H1 (cell line): ENCODE measurements around the gene TEX51. TPM values are rescaled to one million over a fixed set of nuclear protein-coding genes. Genes with fewer than 3 reads are reported as not detected.
A peak's percentile ranks its signal among the peaks of the same experiment; 100 is the strongest.

ENCODE experiments used
- CTCF ChIA-PET: fragments of 300-600 bp; sonication (Branson Sonifier 250); formaldehyde crosslinking; loops from one replicate; lab custom pipeline; 2021; ENCODE audit not compliant: partially characterized antibody; lab: Charles Lee
- POLR2A ChIA-PET: fragments of 300-600 bp; sonication (Branson Sonifier 250); formaldehyde crosslinking; loops from one replicate; lab custom pipeline; 2021; ENCODE audit warnings: inconsistent platforms; ENCODE audit not compliant: partially characterized antibody; lab: Charles Lee
- DNase-seq, 2 experiments: peaks; one replicate each; pipeline versions ENCODE4 v3.0.0 to v3.0.0-alpha.2; 2010 to 2022; ENCODE audit warnings: low spot score in 2 of 2, low read depth in 1 of 2, mixed read lengths in 1 of 2
- FAIRE-seq: peaks from 2 replicates; lab custom pipeline; 2011; peaks lifted over from hg19 to GRCh38; lab: Jason Lieb, UNC
- H2AFZ ChIP-seq: 2 replicates; pipeline ENCODE4 v1.8.1; 2012; ENCODE audit warnings: low read length, inconsistent platforms
- H2AK5ac ChIP-seq: 2 replicates; pipeline ENCODE4 v1.6.1; 2013; ENCODE audit warnings: low read depth, low read length
- H2BK120ac ChIP-seq: replicated peaks from 2 replicates; pipeline ENCODE3; 2013; ENCODE audit warnings: low read depth, low read length, inconsistent platforms
- H2BK12ac ChIP-seq: 2 replicates; pipeline ENCODE4 v1.6.1; 2013; ENCODE audit warnings: low read depth, low read length
- H2BK15ac ChIP-seq: 2 replicates; pipeline ENCODE4 v1.6.1; 2013; ENCODE audit warnings: low read length
- H2BK20ac ChIP-seq: 2 replicates; pipeline ENCODE4 v1.6.1; 2013; ENCODE audit warnings: low read length
- H2BK5ac ChIP-seq: 2 replicates; pipeline ENCODE4 v1.6.1; 2013; ENCODE audit warnings: low read depth, low read length
- H3K14ac ChIP-seq: 2 replicates; pipeline ENCODE4 v1.6.1; 2013; ENCODE audit warnings: inconsistent platforms; ENCODE audit not compliant: insufficient read length
- H3K18ac ChIP-seq: 2 replicates; pipeline ENCODE4 v1.6.1; 2013; ENCODE audit warnings: low read length; ENCODE audit errors: extremely low read depth
- H3K23ac ChIP-seq: 2 replicates; pipeline ENCODE4 v1.6.1; 2013; ENCODE audit warnings: inconsistent platforms; ENCODE audit not compliant: insufficient read length
- H3K23me2 ChIP-seq: 2 replicates; pipeline ENCODE4 v1.6.1; 2013; ENCODE audit warnings: low read depth, low read length
- H3K27ac ChIP-seq: 2 replicates; pipeline ENCODE4 v1.6.1; 2011; ENCODE audit warnings: low read depth, low read length, inconsistent platforms
- H3K27me3 ChIP-seq, 4 experiments: replicated peaks in 1 of 4; 1 replicate in 1 of 4; 2 replicates in 3 of 4; pipeline versions ENCODE4 v1.6.1 to v1.8.1; 2011 to 2013; ENCODE audit warnings: low read length in 3 of 4, mild to moderate bottlenecking in 3 of 4, inconsistent platforms in 2 of 4, mixed read lengths in 2 of 4, moderate library complexity in 1 of 4; ENCODE audit not compliant: control insufficient read depth in 3 of 4, insufficient read depth in 3 of 4; ENCODE audit errors: extremely low read depth in 1 of 4
- H3K36me3 ChIP-seq, 4 experiments: 2 replicates each; pipeline versions ENCODE4 v1.6.1 to v1.8.1; 2011 to 2013; ENCODE audit warnings: mild to moderate bottlenecking in 4 of 4, low read length in 3 of 4, moderate library complexity in 2 of 4, control low read depth in 1 of 4, inconsistent platforms in 1 of 4; ENCODE audit not compliant: insufficient read depth in 4 of 4, control insufficient read depth in 2 of 4
- H3K4ac ChIP-seq: replicated peaks from 2 replicates; pipeline ENCODE3; 2013; ENCODE audit warnings: low read length, low read depth, mixed read lengths, inconsistent platforms; ENCODE audit not compliant: insufficient read length
- H3K4me1 ChIP-seq, 4 experiments: replicated peaks in 1 of 4; 1 replicate in 1 of 4; 2 replicates in 3 of 4; pipeline versions ENCODE4 v1.6.1 to v1.8.1; 2011 to 2013; ENCODE audit warnings: low read length in 3 of 4, inconsistent platforms in 2 of 4, mixed read lengths in 1 of 4; ENCODE audit not compliant: insufficient read depth in 4 of 4, control insufficient read depth in 3 of 4
- H3K4me2 ChIP-seq, 2 experiments: 2 replicates each; pipeline versions ENCODE4 v1.6.1 to v1.8.1; 2011 to 2013; ENCODE audit warnings: low read depth in 2 of 2, low read length in 2 of 2, control low read depth in 1 of 2, inconsistent platforms in 1 of 2, mild to moderate bottlenecking in 1 of 2; ENCODE audit not compliant: insufficient read depth in 1 of 2
- H3K4me3 ChIP-seq, 4 experiments: fragments of 200-600, 300-600 bp in 1 of 4; sonication (generic), shearing (Covaris generic), sonication (Bioruptor Twin) in 1 of 4; 2 replicates each; pipeline versions ENCODE4 v1.5.1 to v1.8.1; 2011 to 2016; ENCODE audit warnings: low read length in 4 of 4, low read depth in 3 of 4, control low read depth in 2 of 4, inconsistent platforms in 2 of 4, mild to moderate bottlenecking in 2 of 4, mixed read lengths in 1 of 4, moderate library complexity in 1 of 4; ENCODE audit not compliant: insufficient read depth in 2 of 4; ENCODE audit errors: extremely low read depth in 1 of 4
- H3K56ac ChIP-seq: replicated peaks from 2 replicates; pipeline ENCODE3; 2013; ENCODE audit warnings: low read depth, mild to moderate bottlenecking, mixed read lengths, low read length, inconsistent platforms; ENCODE audit not compliant: insufficient read length
- H3K79me1 ChIP-seq: 2 replicates; pipeline ENCODE4 v1.6.1; 2013; ENCODE audit warnings: low read depth, low read length, control low read depth
- H3K79me2 ChIP-seq, 2 experiments: 2 replicates each; pipeline versions ENCODE4 v1.6.1 to v1.8.1; 2012 to 2013; ENCODE audit warnings: low read length in 2 of 2, mild to moderate bottlenecking in 2 of 2, inconsistent platforms in 1 of 2; ENCODE audit not compliant: insufficient read depth in 2 of 2, control insufficient read depth in 1 of 2
- H3K9ac ChIP-seq, 4 experiments: replicated peaks in 1 of 4; 1 replicate in 1 of 4; 2 replicates in 3 of 4; pipeline versions ENCODE4 v1.6.1 to v1.8.1; 2011 to 2013; ENCODE audit warnings: low read depth in 3 of 4, low read length in 3 of 4, control low read depth in 2 of 4, mild to moderate bottlenecking in 2 of 4, moderate library complexity in 2 of 4, inconsistent platforms in 1 of 4; ENCODE audit errors: extremely low read depth in 1 of 4
- H3K9me3 ChIP-seq, 2 experiments: 2 replicates each; pipeline versions ENCODE4 v1.6.1 to v1.8.1; 2012 to 2013; ENCODE audit warnings: mild to moderate bottlenecking in 2 of 2, moderate library complexity in 2 of 2, control low read depth in 1 of 2, inconsistent platforms in 1 of 2, low read depth in 1 of 2, low read length in 1 of 2, mixed read lengths in 1 of 2; ENCODE audit not compliant: insufficient read depth in 2 of 2
- H4K20me1 ChIP-seq, 2 experiments: replicated peaks in 1 of 2; 2 replicates each; pipeline versions ENCODE3 to v1.8.1; 2011 to 2013; ENCODE audit warnings: inconsistent platforms in 2 of 2, low read length in 2 of 2, mild to moderate bottlenecking in 1 of 2; ENCODE audit not compliant: insufficient read depth in 2 of 2, control insufficient read depth in 1 of 2
- H4K5ac ChIP-seq: 2 replicates; pipeline ENCODE4 v1.6.1; 2013; ENCODE audit warnings: low read length, low read depth, mixed read lengths, inconsistent platforms; ENCODE audit not compliant: insufficient read length
- H4K8ac ChIP-seq: 2 replicates; pipeline ENCODE4 v1.8.0; 2013; ENCODE audit warnings: mild to moderate bottlenecking, moderate library complexity, low read length, inconsistent platforms; ENCODE audit not compliant: insufficient read depth; ENCODE audit errors: extremely low read depth
- H4K91ac ChIP-seq: replicated peaks from 2 replicates; pipeline ENCODE3; 2013; ENCODE audit warnings: low read length, mixed read lengths, inconsistent platforms; ENCODE audit not compliant: insufficient read length
- ASH2L ChIP-seq: fragments of 200-600, 300-600 bp; sonication (generic); IDR thresholded peaks from one replicate; pipeline ENCODE4 v1.7.1; 2017; ENCODE audit warnings: low read length
- ATF2 ChIP-seq: IDR thresholded peaks from 2 replicates; pipeline ENCODE4 v1.6.1; 2012; ENCODE audit warnings: low read length, inconsistent platforms
- BCL11A ChIP-seq, 2 experiments: IDR thresholded peaks; one replicate each; pipeline ENCODE4 v1.6.1; 2011; ENCODE audit warnings: low read depth in 2 of 2, low read length in 2 of 2, mild to moderate bottlenecking in 2 of 2
- CBX8 ChIP-seq: fragments of 300-800, 300-1000 bp; sonication (generic); IDR thresholded peaks from 2 replicates; pipeline ENCODE4 v1.7.1; 2016; ENCODE audit warnings: low read depth, low read length, borderline replicate concordance
- CHD1 ChIP-seq: IDR thresholded peaks from 2 replicates; pipeline ENCODE4 v1.6.1; 2012; ENCODE audit warnings: low read depth, low read length, improper control_type of control experiment
- KDM4A ChIP-seq: IDR thresholded peaks from one replicate; pipeline ENCODE4 v1.7.1; 2012; ENCODE audit warnings: low read depth, mild to moderate bottlenecking, moderate library complexity, low read length, inconsistent platforms; ENCODE audit not compliant: severe bottlenecking
- KDM5A ChIP-seq: fragments of 200-600 bp; IDR thresholded peaks from 2 replicates; pipeline ENCODE4 v1.7.1; 2012; ENCODE audit warnings: mild to moderate bottlenecking, low read length, inconsistent platforms, mixed read lengths
- RFX5 ChIP-seq: IDR thresholded peaks from 2 replicates; pipeline ENCODE4 v1.6.1; 2011; ENCODE audit warnings: low read depth, low read length, improper control_type of control experiment, borderline replicate concordance
- SAP30 ChIP-seq: fragments of 300-600 bp; sonication (generic); IDR thresholded peaks from 2 replicates; pipeline ENCODE4 v1.7.1; 2012; ENCODE audit warnings: low read length, moderate library complexity, mild to moderate bottlenecking, inconsistent platforms; ENCODE audit not compliant: insufficient read depth, insufficient replicate concordance
- TCF12 ChIP-seq: IDR thresholded peaks from 2 replicates; pipeline ENCODE4 v1.6.1; 2011; ENCODE audit warnings: low read depth, mild to moderate bottlenecking, low read length
- WGBS, 2 experiments: shearing (Covaris generic) in 1 of 2; methylation state at CpG; one replicate each; pipeline versions ENCODE4 v1.1.6 to v1.1.7; 2013 to 2015; ENCODE audit warnings: low lambda C conversion rate in 2 of 2, mixed read lengths in 2 of 2, inconsistent platforms in 1 of 2, low coverage in 1 of 2, missing lambda C conversion rate in 1 of 2; ENCODE audit not compliant: insufficient replicate concordance in 2 of 2, insufficient coverage in 1 of 2, insufficient read length in 1 of 2; ENCODE audit errors: extremely low coverage in 1 of 2, missing lambda C conversion rate in 1 of 2; 5-methylcytosine and 5-hydroxymethylcytosine counted together
- polyA plus RNA-seq, 7 experiments: library from polyadenylated mRNA; depleted of rRNA in 3 of 7; stranded (reverse) in 5 of 7; unstranded in 2 of 7; fragments of >200 nt in 5 of 7; fragments of 200-250 nt in 2 of 7; gene quantifications; 1 replicate in 5 of 7; 2 replicates in 1 of 7; 4 replicates in 1 of 7; pipeline versions ENCODE4 v1.2.1 to v1.2.3, GENCODE V29; 2011 to 2013; ENCODE audit warnings: missing spikeins in 2 of 7, mixed read lengths in 2 of 7
- total RNA-seq: library from RNA; stranded (reverse); fragmentation: NEBNext Ultra II Directional; extraction: Animal tissue kit (Norgen Biotek cat#: 25700); gene quantifications from 2 replicates; pipeline ENCODE4 v1.2.1, GENCODE V29; 2021

TEX51 gene
- total and polyA plus RNA-seq, 2 of the 8 experiments (the other 6 are each of a cell fraction or from before 2014, with no cell fraction given): not detected

- H3K23ac ChIP-seq: no peak overlapping the region
- H2BK20ac ChIP-seq: no peak overlapping the region
- H4K91ac ChIP-seq: no peak overlapping the region
- H2BK15ac ChIP-seq: no peak overlapping the region
- H2AFZ ChIP-seq: no peak overlapping the region
- no peaks in the 10 kb centered on the region for H3K79me1 ChIP-seq
- no peaks in the 10 kb centered on the region for H3K79me2 ChIP-seq
- no peak overlapping the region for H3K9ac ChIP-seq
- no peak overlapping the region for H3K14ac ChIP-seq
- H3K27ac ChIP-seq: no peak overlapping the region
- H3K36me3 ChIP-seq: no peaks in the 10 kb centered on the region
- FAIRE-seq (no peak), DNase-seq (peak in 1 of 2 experiments; percentile 37)
- no peak overlapping the region for H4K8ac ChIP-seq
- H2AK5ac ChIP-seq: no peak overlapping the region
- H3K4me2 ChIP-seq: no peak overlapping the region
- no peak for TF ChIP-seq CBX8
- no peak for TF ChIP-seq RFX5
- TF ChIP-seq BCL11A (IDR thresholded peaks at IDR 0.05; ENCODE audit: low read depth in 2 of 2, low read length in 2 of 2): no peak
- TF ChIP-seq KDM4A: no peak
- TF ChIP-seq ASH2L: no peak
- no peak for TF ChIP-seq ATF2
- TF ChIP-seq SAP30: no peak
- no peak for TF ChIP-seq CHD1
- TF ChIP-seq KDM5A: no peak
- TF ChIP-seq TCF12: no peak
- 81% methylated on average over 12 of the region's 12 CpGs; no CpG with 5 or more reads in 1 of the 2 experiments for WGBS, 2 experiments
- H2BK5ac ChIP-seq: no peak overlapping the region
- no peak overlapping the region for H3K18ac ChIP-seq
- no peak overlapping the region for H3K56ac ChIP-seq
- no peak overlapping the region for H3K4me3 ChIP-seq
- ChIA-PET POLR2A (no interaction called here), CTCF (no interaction called here)
- no peak overlapping the region for H2BK12ac ChIP-seq
- H3K23me2 ChIP-seq: no peaks in the 10 kb centered on the region
- H3K9me3 ChIP-seq: peaks cover 2% of the 10 kb centered on the region in 2 experiments; a peak in 1 of 4 replicates
- H2BK120ac ChIP-seq: no peak overlapping the region
- H3K4ac ChIP-seq: no peak overlapping the region
- H3K27me3 ChIP-seq: no peaks in the 10 kb centered on the region
- H4K20me1 ChIP-seq: no peaks in the 10 kb centered on the region
- no peak overlapping the region for H4K5ac ChIP-seq
- no peaks in the 10 kb centered on the region; a peak in 2 of 7 replicates for H3K4me1 ChIP-seq
Observed at GRCh38 chr2:126907671-126908070, 9.0 kb downstream of the TEX51 start.
